Fibroblast of the conjunctiva (primary cell): ENCODE measurements around the gene APOBEC3B.
"Not testable (repeated sequence)": the region's sequence is repeated elsewhere in the genome, so short reads cannot be mapped to it uniquely, and the experiment has no call there.

ENCODE experiments used
- DNase-seq: peaks from one replicate; pipeline ENCODE4 v3.0.0-alpha.2; 2010; ENCODE audit warnings: low read depth

Gene APOBEC3B

GRCh38 chr22:39031434-39032295 is 49.5 kb downstream of the APOBEC3B start:
- not testable (repeated sequence) for DNase-seq

- not testable (repeated sequence) for DNase-seq
Observed at GRCh38 chr22:39037071-39037470, 54.9 kb downstream of the APOBEC3B start.

- no peak for DNase-seq
Observed at GRCh38 chr22:39039306-39040126, 57.4 kb downstream of the APOBEC3B start.

GRCh38 chr22:39040155-39040537 is 58.0 kb downstream of the APOBEC3B start:
- DNase-seq, result not testable (repeated sequence)

- peak; percentile 10 for DNase-seq
Observed at GRCh38 chr22:39040538-39041296, 58.6 kb downstream of the APOBEC3B start, which contains the start of gene APOBEC3F. Gene APOBEC3F, plus strand, starts transcription at chr22:39040864. Its CDS starts 97 bp downstream, at chr22:39040961.

GRCh38 chr22:39041908-39042307 is 59.8 kb downstream of the APOBEC3B start:
- DNase-seq, result no peak
